AG09309 (cell line): ENCODE results near the gene KCNK2.

Source experiments
- DNase-seq: peaks from one replicate; pipeline ENCODE4 v3.0.0-alpha.2; 2010; ENCODE audit warnings: low read depth
- H3K4me3 ChIP-seq: 2 replicates; pipeline ENCODE4 v1.5.1; 2011; ENCODE audit warnings: mild to moderate bottlenecking, low read depth, low read length, moderate library complexity; ENCODE audit not compliant: control insufficient read depth
- CTCF ChIP-seq: IDR thresholded peaks from 2 replicates; pipeline ENCODE4 v1.5.1; 2011; ENCODE audit warnings: mild to moderate bottlenecking, low read depth, low read length, inconsistent platforms; ENCODE audit not compliant: insufficient read depth, control insufficient read depth; ENCODE audit errors: missing control alignments

The KCNK2 gene

GRCh38 chr1:215251428-215251827 lies 168.9 kb downstream of the KCNK2 start:
- DNase-seq = no peak
- TF ChIP-seq CTCF = no peak
- H3K4me3 ChIP-seq = no peak overlapping the region

- DNase-seq = no peak
- H3K4me3 ChIP-seq = no peak overlapping the region
- TF ChIP-seq CTCF = no peak
Measured at GRCh38 chr1:215252164-215252563, 169.6 kb downstream of the KCNK2 start.

GRCh38 chr1:215256936-215257679 lies 174.6 kb downstream of the KCNK2 start:
- no peak for TF ChIP-seq CTCF
- no peak for DNase-seq
- no peak overlapping the region for H3K4me3 ChIP-seq

GRCh38 chr1:215260711-215261110 lies 178.2 kb downstream of the KCNK2 start:
- DNase-seq = no peak
- H3K4me3 ChIP-seq = no peak overlapping the region

GRCh38 chr1:215262106-215262505 lies 179.6 kb downstream of the KCNK2 start:
- no peak overlapping the region for H3K4me3 ChIP-seq
- no peak for TF ChIP-seq CTCF
- no peak for DNase-seq

More at GRCh38 chr1:215260711-215261110, 178.2 kb downstream of the KCNK2 start:
- TF ChIP-seq CTCF = no peak

GRCh38 chr1:215263636-215264035 lies 181.1 kb downstream of the KCNK2 start:
- H3K4me3 ChIP-seq = no peak overlapping the region
- no peak for DNase-seq
- no peak for TF ChIP-seq CTCF
